Stimulated activated CD4-positive, alpha-beta T cell treated with anti-CD3 and anti-CD28 coated beads, Interleukin-2, amount 100 ng/mL, for 4 hours (primary cell): ENCODE measurements around the gene TRAPPC8.
"Not testable (repeated sequence)": the region's sequence is repeated elsewhere in the genome, so short reads cannot be mapped to it uniquely, and the experiment has no call there.

Source experiments
- DNase-seq: peaks from one replicate; pipeline ENCODE4 v3.0.0-alpha.2; 2020; ENCODE audit warnings: low read depth

TRAPPC8 gene

DNA sequence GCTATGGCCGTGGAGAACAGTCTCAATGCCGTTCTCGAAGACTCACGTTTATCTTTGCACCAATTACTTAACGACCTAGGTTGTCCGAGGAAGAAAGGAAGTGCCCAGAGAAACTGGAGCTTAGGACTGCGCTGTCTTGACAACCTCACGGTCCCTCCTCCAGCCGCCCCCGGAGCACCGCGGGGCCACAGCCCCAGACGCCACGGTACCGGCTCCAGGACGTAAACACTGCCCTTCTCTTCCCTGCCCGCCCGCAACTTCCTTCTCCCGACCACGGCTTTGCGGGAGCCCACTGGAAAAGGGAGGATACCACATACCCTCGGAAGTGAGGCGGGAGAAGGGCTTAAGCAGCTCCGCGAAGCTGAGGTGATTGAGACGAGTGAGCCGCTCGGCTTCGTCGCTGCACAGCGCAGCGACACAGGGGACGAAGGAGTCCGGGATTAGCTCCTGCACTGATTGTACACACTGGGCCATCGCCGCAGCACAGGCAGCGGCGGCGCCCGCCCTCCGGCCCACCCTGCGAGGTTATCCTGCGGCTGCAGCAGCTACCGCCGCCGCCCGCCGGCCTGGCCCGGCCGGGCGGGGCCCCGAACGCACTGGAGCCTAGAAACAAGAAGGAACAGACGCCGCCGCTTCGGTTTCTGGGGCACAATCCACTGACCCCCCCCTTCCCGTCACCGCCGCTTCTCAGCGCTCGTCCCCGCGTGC, 483 bp downstream of the TRAPPC8 start:
- DNase-seq: peak; percentile 9

GRCh38 chr18:31941010-31941809, 1.7 kb downstream of the TRAPPC8 start:
- no peak for DNase-seq

GRCh38 chr18:31934773-31935172, 8.2 kb downstream of the TRAPPC8 start:
- not testable (repeated sequence) for DNase-seq

DNA sequence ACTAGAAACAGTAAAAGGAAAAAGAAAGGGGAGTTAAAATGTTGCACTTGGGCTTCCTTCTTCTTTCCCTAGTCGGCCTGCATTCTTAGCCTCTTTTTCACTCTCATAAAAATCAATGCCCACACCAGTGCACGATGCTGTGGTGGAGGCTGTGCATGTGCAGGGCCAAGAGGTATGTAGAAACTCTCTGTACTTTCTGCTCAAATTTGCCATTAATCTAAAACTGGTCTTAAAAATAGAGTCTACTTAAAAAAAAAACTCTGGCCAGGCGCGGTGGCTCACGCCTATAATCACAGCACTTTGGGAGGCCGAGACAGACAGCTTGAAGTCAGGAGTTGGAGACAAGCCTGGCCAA, 11.1 kb downstream of the TRAPPC8 start:
- DNase-seq: no peak

DNA sequence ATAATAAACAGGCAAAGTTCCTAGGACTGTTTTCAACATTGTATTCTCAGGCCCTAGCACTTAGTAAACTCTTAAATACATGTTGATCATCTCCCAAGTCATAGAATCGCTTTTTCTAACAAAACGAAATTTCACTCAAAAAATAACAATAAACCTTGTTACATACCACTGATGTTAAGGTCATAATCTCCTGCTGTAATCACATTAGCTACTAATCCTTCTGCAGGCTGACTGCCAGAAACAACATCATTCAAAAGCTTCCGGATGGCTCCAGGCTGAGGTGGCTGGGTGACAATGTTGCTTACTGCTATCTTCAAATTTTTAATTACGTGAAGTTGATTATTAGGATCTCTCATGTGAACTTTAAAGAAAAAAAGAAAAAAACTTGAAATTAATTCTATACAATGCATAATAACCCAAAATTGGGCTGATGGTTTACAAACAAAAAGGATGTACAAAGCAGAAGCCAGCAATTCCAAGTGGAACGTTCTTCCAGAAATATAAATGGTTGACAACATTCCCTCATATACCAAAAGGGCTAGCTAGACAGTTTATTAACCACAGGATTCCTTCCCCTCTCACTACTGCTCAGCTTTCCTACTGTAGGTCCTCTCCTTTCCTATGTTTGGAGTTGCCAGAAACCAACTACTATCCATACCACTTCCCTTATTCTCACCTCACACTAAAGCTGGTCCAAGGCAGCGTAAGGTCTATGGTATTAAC, 11.6 kb downstream of the TRAPPC8 start:
- no peak for DNase-seq

DNA sequence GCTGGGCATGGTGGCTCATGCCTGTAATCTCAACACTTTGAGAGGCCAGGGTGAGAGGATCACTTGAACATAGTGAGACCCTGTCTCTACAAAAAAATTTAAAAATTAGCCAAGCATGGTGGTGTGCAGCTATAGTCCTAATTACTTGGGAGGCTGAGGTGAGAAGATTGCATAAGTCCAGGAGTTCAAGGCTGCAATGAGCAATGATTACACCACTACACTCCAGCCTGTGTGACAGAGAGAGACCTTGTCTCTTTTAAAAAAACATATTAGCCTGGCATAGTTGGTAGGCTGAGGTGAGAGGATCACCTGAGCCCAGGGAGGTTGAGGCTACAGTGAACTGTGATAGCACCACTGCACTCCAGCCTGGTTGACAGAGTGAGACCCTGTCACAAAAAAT, 13.7 kb downstream of the TRAPPC8 start:
- DNase-seq: no peak

DNA sequence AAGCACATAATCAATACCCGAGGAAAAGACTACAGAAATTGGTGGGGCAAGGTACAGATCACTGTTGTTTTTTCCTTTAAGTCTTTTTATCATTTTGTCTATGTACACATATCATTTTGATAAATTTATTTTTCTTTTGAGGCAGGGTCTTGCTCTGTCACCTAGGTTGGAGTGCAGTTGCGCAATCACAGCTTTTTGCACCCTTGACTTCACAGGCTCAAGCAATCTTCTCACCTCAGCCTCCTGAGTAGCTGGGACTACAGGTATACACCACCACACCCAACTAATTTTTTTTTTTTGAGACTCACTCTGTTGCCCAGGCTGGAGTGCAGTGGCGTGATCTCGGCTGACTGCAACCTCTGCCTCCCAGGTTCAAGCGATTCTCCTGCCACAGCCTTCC, 15.9 kb downstream of the TRAPPC8 start:
- not testable (repeated sequence) for DNase-seq

DNA sequence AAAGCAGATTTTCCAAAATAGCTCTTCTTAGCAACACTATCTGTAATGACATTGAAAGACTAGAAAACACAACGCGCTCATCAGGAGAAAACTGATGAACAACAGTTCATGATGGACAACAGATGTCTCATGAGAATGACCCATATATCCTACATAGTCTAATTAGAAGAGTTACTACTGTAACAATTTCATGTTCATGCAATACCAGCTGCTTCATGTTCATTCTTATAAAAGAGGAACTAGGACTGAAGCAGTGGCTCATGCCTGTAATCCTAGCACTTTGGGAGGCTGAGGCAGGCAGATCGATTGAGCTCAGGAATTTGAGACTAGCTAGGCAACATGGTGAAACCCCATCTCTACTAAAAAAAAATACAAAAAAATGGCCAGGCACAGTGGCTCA, 22.7 kb downstream of the TRAPPC8 start:
- no peak for DNase-seq

DNA sequence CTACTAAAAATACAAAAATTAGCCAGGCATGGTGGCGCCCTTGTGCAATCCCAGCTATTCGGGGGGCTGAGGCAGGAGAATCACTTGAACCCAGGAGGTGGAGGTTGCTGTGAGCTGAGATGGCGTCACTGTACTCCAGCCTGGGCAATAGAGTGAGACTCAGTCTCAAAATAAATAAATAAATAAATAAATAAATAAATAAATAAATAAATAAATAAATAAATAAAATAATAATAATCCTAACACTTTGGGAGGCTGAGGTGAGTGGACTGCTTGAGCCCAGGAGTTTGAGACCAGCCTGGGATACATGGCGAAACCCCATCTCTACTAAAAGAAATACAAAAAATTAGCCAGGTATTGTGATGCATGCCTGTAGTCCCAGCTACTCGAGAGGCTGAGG, 23.6 kb downstream of the TRAPPC8 start:
- DNase-seq: not testable (repeated sequence)

DNA sequence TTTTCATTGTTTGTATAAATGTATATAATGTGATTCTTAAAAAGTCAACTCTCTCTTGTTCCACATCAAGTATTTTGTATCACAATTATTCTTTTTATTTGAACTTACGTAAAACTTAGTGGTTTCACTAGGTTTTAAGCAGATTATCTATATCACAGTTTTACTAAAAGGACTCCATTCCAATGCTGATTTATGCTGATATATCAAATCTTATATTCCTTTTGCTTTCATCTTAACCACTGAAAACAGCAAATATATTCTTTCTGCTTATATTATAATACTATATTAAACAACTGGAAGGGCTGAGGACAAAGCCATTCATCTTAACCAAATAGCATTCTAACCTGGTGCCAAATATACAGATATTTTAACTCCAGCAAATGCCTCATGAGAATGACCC, 24.2 kb downstream of the TRAPPC8 start:
- no peak for DNase-seq

DNA sequence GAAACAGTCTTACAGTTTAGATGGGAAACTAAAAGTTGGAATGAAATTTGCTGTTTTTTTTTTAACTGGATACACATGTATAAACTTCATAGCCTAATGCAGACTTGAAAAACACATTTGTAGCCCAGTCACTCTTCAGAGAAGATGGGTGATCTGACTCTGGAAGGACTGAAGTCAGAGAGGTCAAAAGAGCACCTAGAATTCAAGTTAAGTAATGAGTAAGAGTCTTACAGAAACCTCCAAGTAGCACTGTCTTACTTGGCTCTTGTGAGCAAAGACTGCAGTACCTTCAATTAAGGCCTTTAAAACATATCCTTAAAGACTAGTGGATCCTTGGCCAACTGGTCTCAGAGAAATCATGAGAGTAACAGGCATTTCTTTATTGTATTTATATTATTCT, 41.9 kb downstream of the TRAPPC8 start:
- no peak for DNase-seq

DNA sequence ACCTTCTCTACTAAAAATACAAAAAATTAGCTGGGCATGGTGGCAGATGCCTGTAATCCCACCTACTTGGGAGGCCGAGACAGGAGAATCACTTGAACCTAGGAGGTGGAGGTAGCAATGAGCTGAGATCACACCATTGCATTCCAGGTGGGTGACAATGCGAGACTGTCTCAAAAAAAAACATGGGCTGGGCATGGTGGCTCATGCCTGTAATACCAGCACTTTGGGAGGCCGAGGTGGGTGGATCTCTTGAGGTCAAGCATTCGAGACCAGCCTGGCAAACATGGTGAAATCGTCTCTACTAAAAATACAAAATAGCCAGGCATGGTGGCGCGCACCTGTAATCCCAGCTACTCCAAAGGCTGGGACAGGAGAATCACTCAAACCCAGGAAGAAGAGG, 43.2 kb downstream of the TRAPPC8 start:
- DNase-seq: not testable (repeated sequence)

- no peak for DNase-seq
Observed at GRCh38 chr18:31892936-31893335, 50.0 kb downstream of the TRAPPC8 start.

- no peak for DNase-seq
Observed at GRCh38 chr18:31891566-31891965, 51.4 kb downstream of the TRAPPC8 start.

GRCh38 chr18:31884020-31884419, 58.9 kb downstream of the TRAPPC8 start:
- no peak for DNase-seq

DNA sequence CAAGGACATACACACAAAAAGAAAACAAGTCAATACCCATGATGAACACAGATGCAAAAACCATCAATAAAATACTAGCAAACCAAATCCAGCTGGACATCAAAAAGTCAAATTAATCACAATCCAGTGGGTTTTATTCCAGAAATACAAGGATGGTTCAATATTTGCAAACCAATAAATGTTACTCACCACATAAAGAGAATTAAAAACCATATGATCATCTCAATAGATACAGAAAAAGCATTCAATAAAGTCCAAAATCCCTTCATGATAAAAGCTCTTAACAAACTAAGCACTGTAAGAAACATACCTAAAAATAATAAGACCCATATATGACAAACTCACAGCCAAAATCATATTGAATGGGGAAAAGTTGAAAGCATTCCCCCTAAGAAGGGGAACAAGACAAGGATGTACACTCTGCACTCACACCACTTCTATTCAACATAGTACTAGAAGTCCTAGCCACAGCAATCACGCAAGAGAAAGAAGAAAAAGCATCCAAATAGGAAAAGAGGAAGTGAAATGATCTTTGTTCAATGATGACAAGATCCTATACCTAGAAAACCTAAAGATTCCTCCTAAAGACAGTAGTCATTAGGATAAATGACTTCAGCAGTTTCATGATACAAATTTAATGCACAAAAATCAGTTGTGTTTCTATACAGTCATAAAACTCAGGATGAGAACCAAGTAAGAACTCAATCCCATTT, 62.6 kb downstream of the TRAPPC8 start:
- DNase-seq: no peak

DNA sequence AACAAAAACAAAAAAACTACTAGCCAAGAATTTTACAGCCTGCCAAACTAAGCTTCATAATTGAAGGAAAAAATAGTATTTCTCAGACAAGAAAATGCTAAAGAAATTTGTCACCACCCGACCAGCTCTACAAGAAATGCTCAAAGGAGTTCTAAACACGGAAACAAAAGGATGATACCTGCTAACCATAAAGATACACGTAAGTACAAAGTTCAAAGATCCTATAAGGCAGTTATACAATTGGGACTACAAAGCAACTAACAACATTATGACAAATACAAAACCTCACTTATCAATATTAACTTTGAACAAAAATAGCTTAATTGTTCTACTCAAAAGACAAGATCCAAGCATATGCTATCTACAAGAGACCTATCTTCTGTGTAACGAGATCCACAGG, 64.6 kb downstream of the TRAPPC8 start:
- DNase-seq: no peak

DNA sequence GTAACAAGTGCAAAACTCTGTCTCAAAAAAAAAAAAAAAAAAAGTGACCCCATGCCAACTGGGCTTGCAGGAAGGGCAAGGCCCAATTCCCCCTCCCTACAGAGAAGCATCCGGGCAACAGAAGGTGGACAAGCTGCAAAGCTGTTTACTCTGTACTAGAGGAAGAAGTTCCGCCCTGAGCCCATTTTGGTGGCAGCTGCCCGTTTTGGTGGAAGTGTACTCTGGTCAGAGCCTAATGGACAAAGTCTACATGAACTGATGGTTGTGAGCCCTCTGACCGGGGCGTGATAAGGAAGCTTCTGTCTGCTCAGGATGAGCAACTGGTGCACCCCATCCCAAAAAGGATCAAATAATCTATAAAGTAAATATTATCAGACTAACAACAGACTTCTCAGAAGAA, 65.0 kb downstream of the TRAPPC8 start:
- DNase-seq: no peak

DNA sequence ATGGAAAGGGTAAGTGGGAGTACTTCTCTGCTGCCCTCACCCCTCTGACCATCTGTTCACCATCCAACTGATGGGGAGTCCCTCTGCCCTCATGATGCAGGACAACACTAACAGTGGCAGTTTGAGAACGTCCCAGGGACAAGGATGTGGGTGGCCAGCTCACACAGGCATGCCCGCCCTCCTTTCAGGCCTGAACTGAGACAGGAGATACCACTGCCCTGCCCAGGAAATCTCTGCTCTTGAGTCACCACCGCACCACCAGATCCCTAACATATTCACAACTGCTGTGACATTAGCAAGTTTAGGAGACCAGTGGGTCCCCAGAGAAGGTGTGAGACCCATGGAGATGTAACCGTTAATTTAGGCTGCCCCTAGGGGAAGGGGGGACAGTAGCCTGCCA, 66.2 kb downstream of the TRAPPC8 start:
- no peak for DNase-seq

- DNase-seq: no peak
Observed at GRCh38 chr18:31875301-31875700, 67.6 kb downstream of the TRAPPC8 start.

GRCh38 chr18:31863103-31863502, 79.8 kb downstream of the TRAPPC8 start:
- no peak for DNase-seq

DNA sequence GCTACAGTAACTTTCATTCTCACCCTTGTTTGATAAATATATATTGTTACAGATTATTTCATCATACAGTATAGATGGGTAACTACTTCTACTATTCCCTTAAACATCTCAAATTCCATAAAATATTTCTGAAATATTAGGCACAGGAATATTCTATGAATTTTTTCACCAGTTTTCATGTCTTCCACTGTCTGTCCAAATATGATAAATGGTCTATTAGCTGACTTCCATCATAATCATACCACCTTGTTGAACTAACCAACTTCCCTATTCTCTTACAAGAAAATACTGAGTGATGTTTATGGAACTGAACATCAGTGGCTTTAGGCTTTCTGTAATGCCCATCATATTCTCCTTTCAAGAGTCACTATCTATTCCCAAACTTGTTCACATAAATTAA, 82.4 kb downstream of the TRAPPC8 start:
- DNase-seq: no peak
